GM10266 (cell line): ENCODE data around the gene CHCHD6.

Source experiments
- DNase-seq: peaks from one replicate; pipeline ENCODE4 v3.0.0; 2012; ENCODE audit errors: extremely low spot score
- CTCF ChIP-seq: IDR thresholded peaks from 2 replicates; pipeline ENCODE4 v1.5.1; 2012; ENCODE audit warnings: mild to moderate bottlenecking, low read depth; ENCODE audit not compliant: control insufficient read depth, insufficient read depth; ENCODE audit errors: missing control alignments

CHCHD6 gene

GRCh38 chr3:126855374-126855773 lies 151.3 kb downstream of the CHCHD6 start:
- no peak for DNase-seq
- TF ChIP-seq CTCF, result no peak

GRCh38 chr3:126857928-126858327 lies 153.9 kb downstream of the CHCHD6 start:
- TF ChIP-seq CTCF, result no peak
- no peak for DNase-seq

- TF ChIP-seq CTCF, result no peak
- DNase-seq, result no peak
Measured at GRCh38 chr3:126858401-126858800, 154.4 kb downstream of the CHCHD6 start.

- TF ChIP-seq CTCF, result no peak
- no peak for DNase-seq
Measured at GRCh38 chr3:126858887-126859286, 154.8 kb downstream of the CHCHD6 start.

GRCh38 chr3:126859415-126860246 lies 155.6 kb downstream of the CHCHD6 start:
- no peak for DNase-seq
- no peak for TF ChIP-seq CTCF

GRCh38 chr3:126865736-126866135 lies 161.7 kb downstream of the CHCHD6 start:
- no peak for TF ChIP-seq CTCF
- DNase-seq, result no peak

GRCh38 chr3:126866175-126866759 lies 162.2 kb downstream of the CHCHD6 start:
- TF ChIP-seq CTCF, result no peak
- no peak for DNase-seq
